Activated CD4-positive, alpha-beta T cell treated with anti-CD3 and anti-CD28 coated beads, Interleukin-2, amount 50 U/mL, for 24 hours (primary cell): ENCODE data around the gene POF1B.
"Not testable (repeated sequence)": the region's sequence is repeated elsewhere in the genome, so short reads cannot be mapped to it uniquely, and the experiment has no call there.

Experiments used
- DNase-seq, 2 donors: peaks; one replicate each; pipeline ENCODE4 v3.0.0-alpha.2; 2020; ENCODE audit warnings: low read depth in 1 of 2, low spot score in 1 of 2

The POF1B gene

GRCh38 chrX:85379174-85379907 lies at the start of gene POF1B:
POF1B (minus strand) TSS chrX:85379665; CDS start chrX:85379454, 211 bp downstream.
- DNase-seq, result no peak

GRCh38 chrX:85429066-85429465 lies 49.6 kb upstream of the POF1B start:
- DNase-seq, result no peak

DNA sequence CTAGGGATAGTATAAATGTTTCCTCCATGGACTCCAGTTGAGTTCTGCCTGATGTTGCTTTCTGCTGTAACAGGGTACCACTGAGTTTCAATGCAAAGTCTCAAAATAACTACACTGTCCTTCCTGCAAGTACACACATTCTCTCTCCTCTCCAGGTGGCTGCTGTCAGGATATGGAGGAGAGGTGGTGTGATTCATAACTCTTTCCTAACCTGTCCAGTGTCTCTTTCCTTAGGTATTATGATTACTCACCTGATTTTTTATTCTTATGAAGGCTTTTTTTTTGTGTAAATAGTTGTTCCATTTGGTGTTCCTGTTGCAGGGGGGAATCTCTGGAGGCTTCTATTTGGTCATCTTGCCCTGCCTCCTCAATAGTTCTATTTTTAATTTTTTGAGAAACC lies 39.8 kb upstream of the POF1B start:
- no peak for DNase-seq

GRCh38 chrX:85391878-85392238 lies 12.4 kb upstream of the POF1B start:
- DNase-seq, result no peak

DNA sequence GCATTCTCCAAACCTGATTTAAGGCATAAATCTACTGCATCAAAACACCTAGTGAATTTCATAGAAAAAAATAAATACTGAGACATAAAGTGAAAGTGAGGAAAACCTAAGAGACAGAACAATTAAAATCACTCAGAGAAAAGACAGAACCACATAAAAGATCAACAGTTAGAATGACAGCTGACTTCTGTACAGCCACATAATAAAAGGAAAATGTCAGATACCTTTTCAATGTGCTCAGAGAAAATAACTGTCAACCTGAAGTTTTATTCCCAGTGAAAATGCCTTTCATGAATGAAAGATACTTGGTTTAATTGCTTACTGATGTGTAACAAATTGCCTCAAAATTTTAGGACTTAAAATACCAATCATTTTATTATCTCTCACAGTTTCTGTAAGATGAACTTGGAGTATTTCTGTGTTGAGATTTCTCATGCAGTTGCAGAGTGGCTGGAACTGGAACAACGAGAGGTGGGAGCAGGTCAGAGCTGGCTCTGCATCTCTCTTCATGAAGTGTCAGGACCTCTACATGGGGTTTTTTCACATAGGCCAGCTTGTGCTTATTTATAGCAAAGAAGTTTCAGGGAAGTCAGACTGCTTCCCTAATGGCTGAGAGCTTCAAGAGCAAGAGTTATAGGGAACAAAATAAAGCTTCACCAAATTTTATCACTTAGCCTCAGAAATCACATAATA lies 11.9 kb upstream of the POF1B start:
- DNase-seq, result no peak

DNA sequence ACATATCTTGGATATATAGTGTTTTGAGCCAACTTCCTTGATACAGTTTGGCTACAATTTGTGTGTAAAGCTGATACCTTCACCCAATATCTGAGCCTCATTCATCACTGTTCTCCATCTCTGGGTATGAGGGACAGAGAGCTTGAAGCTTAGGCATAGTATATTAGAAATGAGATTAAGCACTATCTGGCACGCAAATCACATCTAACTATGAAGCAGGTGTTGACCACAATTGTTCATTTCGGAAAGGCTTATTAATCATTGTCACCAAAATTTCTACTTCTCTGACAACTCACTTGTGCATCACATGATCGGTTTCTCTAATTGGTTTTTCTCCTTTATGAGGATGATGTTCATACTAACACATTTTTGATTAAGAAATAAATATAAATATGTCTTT lies 2.1 kb upstream of the POF1B start:
- DNase-seq, result no peak

GRCh38 chrX:85378461-85378860 lies 1.0 kb downstream of the POF1B start:
- no peak for DNase-seq

GRCh38 chrX:85375333-85375738 lies 4.1 kb downstream of the POF1B start:
- no peak for DNase-seq

GRCh38 chrX:85365370-85365995 lies 14.0 kb downstream of the POF1B start:
- no peak for DNase-seq

DNA sequence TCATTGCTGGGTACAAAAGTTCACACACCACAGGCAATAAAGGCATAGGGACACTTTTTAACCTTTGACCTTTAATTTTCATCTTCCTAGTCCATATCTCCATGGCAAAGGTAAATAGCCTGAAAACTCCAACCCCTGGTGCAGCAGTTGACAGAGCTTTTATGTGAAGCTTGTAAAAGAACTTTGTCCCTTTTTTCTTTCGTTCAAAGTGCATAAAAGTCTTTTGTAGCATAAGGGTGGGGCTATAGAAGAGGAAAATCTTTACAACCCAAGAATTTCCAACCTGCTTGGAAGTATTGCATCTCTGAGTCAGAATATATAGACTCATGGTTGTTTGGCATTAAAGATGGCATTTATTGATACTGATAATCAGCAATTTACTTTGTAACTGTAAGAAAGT lies 20.4 kb downstream of the POF1B start:
- DNase-seq, result no peak

- DNase-seq, result no peak
These were observed 33.9 kb downstream of the POF1B start for GRCh38 chrX:85345523-85345922.

DNA sequence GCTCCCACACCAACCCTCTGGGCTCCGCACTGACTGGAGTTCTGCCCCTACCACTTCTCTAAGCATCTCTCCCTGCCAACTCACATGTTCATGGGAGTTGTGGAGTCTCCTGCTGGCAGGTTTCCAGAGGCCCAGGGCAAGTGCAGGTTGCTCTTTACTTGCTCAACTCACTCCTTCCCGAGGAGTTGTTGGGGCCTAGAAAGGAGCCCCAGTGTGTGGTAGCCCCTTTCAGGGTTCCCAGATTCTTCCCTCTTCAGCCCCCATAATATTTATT lies 52.5 kb downstream of the POF1B start:
- DNase-seq, result no peak

DNA sequence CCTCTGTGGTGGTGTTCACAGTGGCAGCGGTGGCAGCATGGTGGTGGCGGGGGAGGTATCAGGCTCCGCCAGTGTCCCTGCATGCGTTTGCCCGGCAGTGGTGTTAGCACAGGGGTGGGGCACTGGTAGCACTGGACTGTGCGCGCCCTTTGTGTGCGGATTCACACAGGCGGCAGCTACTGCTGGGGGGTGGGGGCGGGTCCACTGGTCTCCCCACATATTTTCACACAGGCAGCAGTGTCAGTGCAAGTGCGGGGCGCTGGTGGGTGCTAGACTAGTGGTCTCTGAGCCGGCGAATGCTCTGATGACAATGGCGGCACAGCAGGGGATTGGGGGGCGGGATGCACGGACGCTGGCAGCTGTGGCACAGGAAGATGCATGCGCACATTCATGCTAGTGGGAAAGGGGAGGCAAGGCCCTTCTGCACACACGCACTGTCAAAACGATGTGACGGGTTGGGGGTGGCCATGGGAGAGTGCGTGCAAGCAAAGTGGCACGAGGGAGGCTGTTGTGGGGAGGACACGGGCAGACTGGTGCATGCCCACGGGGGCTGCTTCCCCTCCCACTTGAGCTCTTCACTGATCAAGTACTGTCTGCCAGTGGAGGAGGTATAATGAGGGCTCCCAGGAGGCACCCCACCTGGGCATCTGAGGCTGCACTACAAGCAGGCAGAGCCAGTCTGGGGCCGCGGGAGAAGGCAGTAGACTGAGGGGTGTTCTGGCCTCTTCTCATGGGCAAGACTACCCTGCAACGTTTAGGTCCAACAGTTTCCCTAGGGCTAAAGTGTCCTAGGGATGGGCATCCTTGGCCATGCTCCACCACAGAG lies 53.0 kb downstream of the POF1B start:
- no peak for DNase-seq

DNA sequence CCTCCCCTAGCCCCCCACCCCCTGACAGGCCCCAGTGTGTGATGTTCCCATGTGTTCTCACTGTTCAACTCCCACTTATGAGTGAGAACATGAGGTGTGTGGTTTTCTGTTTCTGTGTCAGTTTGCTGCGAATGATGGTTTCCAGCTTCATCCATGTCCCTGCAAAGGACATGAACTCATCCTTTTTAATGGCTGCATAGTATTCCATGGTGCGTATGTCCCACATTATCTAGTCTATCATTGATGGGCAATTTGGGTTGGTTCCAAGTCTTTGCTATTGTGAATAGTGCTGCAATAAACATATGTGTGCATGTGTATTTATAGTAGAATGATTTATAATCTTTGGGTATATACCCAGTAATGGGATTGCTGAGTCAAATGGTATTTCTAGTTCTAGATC lies 68.1 kb downstream of the POF1B start:
- not testable (repeated sequence) for DNase-seq

GRCh38 chrX:85309717-85310116 lies 69.7 kb downstream of the POF1B start:
- no peak for DNase-seq

DNA sequence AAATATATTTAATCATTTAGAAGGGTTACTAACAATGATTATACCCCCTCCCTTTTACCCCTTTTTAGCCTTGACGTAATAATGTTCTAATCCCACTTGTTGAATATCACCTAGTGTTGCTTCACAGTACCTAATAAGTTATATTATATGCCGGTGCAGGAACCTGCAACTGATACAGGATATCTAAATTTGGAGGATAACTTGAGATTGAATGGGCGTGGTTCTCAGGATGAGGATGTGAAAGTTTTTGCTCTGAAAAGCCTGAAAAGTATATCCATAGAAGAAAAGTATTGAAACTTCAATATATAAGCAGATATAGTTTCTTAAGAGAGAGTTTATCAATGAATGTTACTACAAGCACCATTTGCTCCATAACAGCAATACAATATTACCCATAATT lies 75.9 kb downstream of the POF1B start:
- DNase-seq, result no peak

GRCh38 chrX:85288992-85289723 lies 90.3 kb downstream of the POF1B start:
- DNase-seq, result no peak

GRCh38 chrX:85285286-85285685 lies 94.2 kb downstream of the POF1B start:
- DNase-seq, result not testable (repeated sequence)

DNA sequence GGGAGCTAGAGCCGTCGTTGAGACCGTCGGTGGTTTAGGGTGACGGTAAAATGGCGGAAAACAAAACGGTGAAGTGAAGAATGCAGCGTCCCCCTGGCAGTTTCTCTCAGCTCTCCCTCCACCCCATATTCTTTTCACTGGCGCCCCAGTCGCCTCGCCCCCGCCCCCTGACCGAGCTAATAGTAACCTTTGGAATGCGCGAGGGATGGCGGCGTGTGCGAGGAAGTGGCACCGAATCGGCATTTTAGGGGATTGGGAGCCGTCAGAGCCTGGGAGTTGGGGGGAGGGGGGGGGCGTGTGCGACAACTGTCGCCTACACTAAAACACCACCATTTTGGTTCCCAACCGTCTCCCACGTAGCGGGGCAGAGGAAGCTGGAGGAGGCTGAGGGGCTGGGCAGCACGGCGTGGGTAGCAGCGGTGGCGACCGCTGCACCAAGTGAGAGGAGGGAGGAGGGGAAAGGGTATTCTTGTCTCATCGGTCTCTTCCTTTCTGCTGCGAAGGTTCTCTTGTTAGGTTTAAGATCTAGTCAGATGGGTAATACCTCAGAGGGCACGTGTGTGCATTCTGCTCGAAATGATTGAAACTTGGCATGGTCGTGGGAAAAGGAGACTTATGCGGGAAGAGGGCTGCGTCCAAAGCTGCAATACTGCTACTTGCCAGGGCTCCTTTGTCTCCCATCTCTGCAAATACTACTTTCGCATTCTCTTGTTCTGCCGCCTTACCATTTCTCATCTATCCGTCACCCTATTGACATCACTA lies 134.8 kb downstream of the POF1B start:
- no peak for DNase-seq

GRCh38 chrX:85243761-85244449 lies 135.6 kb downstream of the POF1B start, which contains the start of the genes SATL1 and ZNF711:
SATL1 (minus strand) TSS chrX:85243779; CDS start chrX:85108968, 134,811 bp downstream.
ZNF711 (plus strand) TSS chrX:85243991; CDS start chrX:85247573, 3,582 bp downstream.
- DNase-seq, result no peak
